Natural killer cell (primary cell): ENCODE results near the gene NDNF. TPM values are rescaled to one million over a fixed set of nuclear protein-coding genes. Genes with fewer than 3 reads are reported as not detected.

Experiments
- ATAC-seq, 3 donors: fragments of 150-1000 bp in 2 of 3; fragments of 200-7000 bp in 1 of 3; cut with Tn5 transposase; 1 replicate in 1 of 3; 2 replicates in 2 of 3; pipeline ENCODE4 v1.10.0; 2021; ENCODE audit warnings: mild to moderate bottlenecking in 2 of 3, moderate library complexity in 2 of 3
- DNase-seq, 2 donors: peaks; one replicate each; pipeline versions ENCODE4 v3.0.0 to v3.0.0-alpha.2; 2013 to 2021; ENCODE audit warnings: mixed read lengths in 1 of 2
- H3K27ac ChIP-seq: one replicate; pipeline ENCODE4 v1.5.1; 2013; ENCODE audit warnings: mild to moderate bottlenecking, low read length
- H3K27me3 ChIP-seq: one replicate; pipeline ENCODE4 v1.6.1; 2013; ENCODE audit warnings: low read length; ENCODE audit not compliant: control insufficient read depth, insufficient read depth
- H3K36me3 ChIP-seq: one replicate; pipeline ENCODE4 v1.6.1; 2013; ENCODE audit warnings: low read length; ENCODE audit not compliant: control insufficient read depth, insufficient read depth
- H3K4me1 ChIP-seq: one replicate; pipeline ENCODE4 v1.6.1; 2013; ENCODE audit warnings: low read length; ENCODE audit not compliant: control insufficient read depth, insufficient read depth
- H3K4me3 ChIP-seq: one replicate; pipeline ENCODE4 v1.5.1; 2013; ENCODE audit warnings: low read length
- H3K9me3 ChIP-seq: one replicate; pipeline ENCODE4 v1.6.1; 2013; ENCODE audit warnings: low read length; ENCODE audit not compliant: control insufficient read depth, insufficient read depth
- H3K27ac Mint-ChIP-seq, 2 donors: one replicate each; pipeline ENCODE4 v1.8.0; 2022; ENCODE audit warnings: mild to moderate bottlenecking in 2 of 2, mixed read lengths in 2 of 2, moderate library complexity in 1 of 2
- H3K27me3 Mint-ChIP-seq, 2 donors: one replicate each; pipeline ENCODE4 v1.8.0; 2022; ENCODE audit warnings: low read depth in 2 of 2, mixed read lengths in 2 of 2
- H3K36me3 Mint-ChIP-seq: one replicate; pipeline ENCODE4 v1.8.0; 2022; ENCODE audit warnings: mixed read lengths
- H3K4me1 Mint-ChIP-seq, 2 donors: one replicate each; pipeline ENCODE4 v1.8.0; 2022; ENCODE audit warnings: mixed read lengths in 2 of 2
- H3K4me3 Mint-ChIP-seq: one replicate; pipeline ENCODE4 v1.8.0; 2022; ENCODE audit warnings: mild to moderate bottlenecking, moderate library complexity, mixed read lengths
- H3K9me3 Mint-ChIP-seq, 2 donors: one replicate each; pipeline ENCODE4 v1.8.0; 2022; ENCODE audit warnings: mixed read lengths in 2 of 2
- CTCF ChIP-seq: fragments of 200-600 bp; IDR thresholded peaks from one replicate; pipeline ENCODE4 v1.8.0; 2022; ENCODE audit warnings: antibody characterized with exemption
- WGBS: methylation state at CpG from one replicate; pipeline ENCODE4 v1.1.7; 2013; ENCODE audit warnings: missing lambda C conversion rate; ENCODE audit not compliant: insufficient coverage; 5-methylcytosine and 5-hydroxymethylcytosine counted together
- intact Hi-C: fragments of 100-400 bp; cut with micrococcal nuclease; formaldehyde crosslinking; loops from one replicate; pipeline ENCODE4 v1.14.2; 2022
- total RNA-seq, 4 donors: library from RNA; stranded (reverse); fragments of 120-200 nt in 1 of 4; gene quantifications; one replicate each; pipeline versions ENCODE4 v1.2.3 to v1.2.4, GENCODE V29; 2013 to 2022

The NDNF gene
- total RNA-seq, 3 donors from 2014 or later (not counting 1 experiment from before 2014, with no cell fraction given) = not detected

DNA sequence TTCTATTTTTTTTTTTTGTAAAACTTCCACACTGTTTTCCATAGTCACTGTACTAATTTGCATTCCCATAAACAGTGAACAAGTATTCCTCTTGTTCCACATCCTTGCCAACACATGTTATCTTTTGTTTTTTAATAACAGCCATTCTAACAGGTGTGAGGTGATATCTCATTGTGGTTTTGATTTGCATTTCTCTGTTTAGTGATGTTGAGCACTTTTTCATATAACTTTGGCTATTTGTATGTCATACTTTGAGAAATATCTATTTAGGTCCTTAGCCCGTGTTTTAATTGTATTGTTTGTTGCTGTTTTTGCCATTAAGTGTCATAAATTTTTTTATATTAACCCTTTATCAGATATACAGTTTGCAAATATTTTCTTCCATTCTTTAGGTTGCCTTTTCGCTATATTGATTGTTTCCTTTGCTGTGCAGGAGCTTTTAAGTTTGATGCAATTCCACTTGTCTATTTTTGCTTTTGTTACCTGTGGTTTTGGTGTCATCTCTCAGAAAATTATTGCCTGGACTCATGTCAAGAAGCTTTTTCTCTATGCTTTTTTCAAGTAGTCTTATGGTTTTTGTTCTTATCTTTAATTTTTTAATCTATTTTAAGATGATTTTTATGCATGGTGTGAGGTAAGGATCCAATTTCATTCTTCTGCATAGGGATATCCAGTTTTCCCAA, 27.9 kb upstream of the NDNF start:
- Histone ChIP-seq H3K4me3 (no peak overlapping the region), H3K9me3 (no peaks in the 10 kb centered on the region), H3K4me1 (no peaks in the 10 kb centered on the region), H3K27me3 (peaks cover 2% of the 10 kb centered on the region), H3K36me3 (no peaks in the 10 kb centered on the region), H3K27ac (no peak overlapping the region)
- TF ChIP-seq CTCF = no peak
- Mint-ChIP-seq H3K4me3 (no peak overlapping the region), H3K27me3 (peaks cover 24 to 36% of the 10 kb centered on the region in 2 donors), H3K4me1 (no peaks in the 10 kb centered on the region), H3K9me3 (no peaks in the 10 kb centered on the region), H3K36me3 (no peaks in the 10 kb centered on the region), H3K27ac (no peak overlapping the region)
- 80% methylated on average over 1 of the region's 2 CpGs for WGBS
- no peak for DNase-seq
- ATAC-seq = no peak
- intact Hi-C loops = no loop called here

GRCh38 chr4:121098266-121098665, 25.9 kb upstream of the NDNF start:
- intact Hi-C loops = no loop called here
- peaks cover 13 to 16% of the 10 kb centered on the region in 2 donors for H3K27me3 Mint-ChIP-seq

DNA sequence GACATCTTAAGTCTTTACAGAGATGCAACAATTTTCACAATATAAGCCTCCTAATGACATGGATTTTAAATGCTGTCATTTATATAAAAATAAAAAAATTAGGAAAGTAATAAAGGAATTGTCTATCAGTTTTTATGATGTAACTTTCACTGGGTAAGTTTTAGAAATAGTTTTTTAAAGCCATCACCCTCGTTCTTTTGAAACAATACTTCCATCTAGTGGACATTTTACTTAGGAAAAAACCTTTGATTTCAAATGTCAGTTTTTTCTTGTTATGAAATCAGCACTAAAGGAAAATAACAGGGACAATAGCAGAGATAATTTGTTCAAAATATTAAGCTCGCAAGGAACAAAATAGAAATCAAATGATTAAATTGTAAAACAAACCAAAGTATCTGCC, 24.3 kb upstream of the NDNF start:
- peak; percentile 31 for TF ChIP-seq CTCF
- no peak overlapping the region for H3K4me3 ChIP-seq
- no peak for ATAC-seq
- Mint-ChIP-seq H3K36me3 (no peaks in the 10 kb centered on the region), H3K4me3 (no peak overlapping the region), H3K27ac (no peak overlapping the region), H3K9me3 (no peaks in the 10 kb centered on the region), H3K27me3 (peaks cover 0 to 2% of the 10 kb centered on the region in 2 donors), H3K4me1 (no peaks in the 10 kb centered on the region)
- no peaks in the 10 kb centered on the region for H3K36me3 ChIP-seq
- no peaks in the 10 kb centered on the region for H3K4me1 ChIP-seq
- no peaks in the 10 kb centered on the region for H3K9me3 ChIP-seq
- intact Hi-C loops = loop anchor here (2.0 kb wide), 1 partner anchor 940 kb away; no protein-coding TSS in a partner anchor
- no CpG with 5 or more reads among the region's 2 CpGs for WGBS
- peak in 1 of 2 donors; percentile 47 for DNase-seq
- no peak overlapping the region for H3K27ac ChIP-seq
- no peaks in the 10 kb centered on the region for H3K27me3 ChIP-seq

More at GRCh38 chr4:121098266-121098665, 25.9 kb upstream of the NDNF start:
- DNase-seq = no peak
- H3K27ac ChIP-seq = no peak overlapping the region
- no peak overlapping the region for H3K4me3 ChIP-seq
- H3K9me3 Mint-ChIP-seq = no peaks in the 10 kb centered on the region
- no peaks in the 10 kb centered on the region for H3K9me3 ChIP-seq
- H3K4me1 Mint-ChIP-seq = no peaks in the 10 kb centered on the region
- H3K4me1 ChIP-seq = no peaks in the 10 kb centered on the region
- H3K4me3 Mint-ChIP-seq = no peak overlapping the region
- no peaks in the 10 kb centered on the region for H3K27me3 ChIP-seq
- no peak overlapping the region for H3K27ac Mint-ChIP-seq
- no peak for TF ChIP-seq CTCF
- H3K36me3 Mint-ChIP-seq = no peaks in the 10 kb centered on the region
- no peak for ATAC-seq
- WGBS = 35% methylated on average over 2 of the region's 2 CpGs
- H3K36me3 ChIP-seq = no peaks in the 10 kb centered on the region

GRCh38 chr4:121096191-121096590, 23.9 kb upstream of the NDNF start:
- H3K36me3 ChIP-seq = no peaks in the 10 kb centered on the region
- H3K4me3 ChIP-seq = no peak overlapping the region
- no peak for TF ChIP-seq CTCF
- Mint-ChIP-seq H3K27me3 (no peaks in the 10 kb centered on the region), H3K27ac (no peak overlapping the region), H3K4me3 (no peak overlapping the region), H3K9me3 (no peaks in the 10 kb centered on the region), H3K4me1 (no peaks in the 10 kb centered on the region), H3K36me3 (no peaks in the 10 kb centered on the region)
- no peaks in the 10 kb centered on the region for H3K9me3 ChIP-seq
- no peaks in the 10 kb centered on the region for H3K27me3 ChIP-seq
- H3K27ac ChIP-seq = no peak overlapping the region
- intact Hi-C loops = loop anchor here (2.0 kb wide), 1 partner anchor 939 kb away; no protein-coding TSS in a partner anchor
- H3K4me1 ChIP-seq = no peaks in the 10 kb centered on the region
- ATAC-seq (no peak), DNase-seq (no peak)
